GM18511 (cell line): ENCODE data around the gene NME3.

Source experiments
- ATAC-seq: cut with Tn5 transposase; IDR thresholded peaks from one replicate; pipeline ENCODE4 v1.9.1; 2021; ENCODE audit warnings: mild to moderate bottlenecking, moderate library complexity; ENCODE audit not compliant: unreplicated experiment

Gene NME3

GRCh38 chr16:1729445-1729844 is 41.9 kb downstream of the NME3 start:
- no peak for ATAC-seq

- no peak for ATAC-seq
These were observed 42.3 kb downstream of the NME3 start for GRCh38 chr16:1729026-1729425.

DNA sequence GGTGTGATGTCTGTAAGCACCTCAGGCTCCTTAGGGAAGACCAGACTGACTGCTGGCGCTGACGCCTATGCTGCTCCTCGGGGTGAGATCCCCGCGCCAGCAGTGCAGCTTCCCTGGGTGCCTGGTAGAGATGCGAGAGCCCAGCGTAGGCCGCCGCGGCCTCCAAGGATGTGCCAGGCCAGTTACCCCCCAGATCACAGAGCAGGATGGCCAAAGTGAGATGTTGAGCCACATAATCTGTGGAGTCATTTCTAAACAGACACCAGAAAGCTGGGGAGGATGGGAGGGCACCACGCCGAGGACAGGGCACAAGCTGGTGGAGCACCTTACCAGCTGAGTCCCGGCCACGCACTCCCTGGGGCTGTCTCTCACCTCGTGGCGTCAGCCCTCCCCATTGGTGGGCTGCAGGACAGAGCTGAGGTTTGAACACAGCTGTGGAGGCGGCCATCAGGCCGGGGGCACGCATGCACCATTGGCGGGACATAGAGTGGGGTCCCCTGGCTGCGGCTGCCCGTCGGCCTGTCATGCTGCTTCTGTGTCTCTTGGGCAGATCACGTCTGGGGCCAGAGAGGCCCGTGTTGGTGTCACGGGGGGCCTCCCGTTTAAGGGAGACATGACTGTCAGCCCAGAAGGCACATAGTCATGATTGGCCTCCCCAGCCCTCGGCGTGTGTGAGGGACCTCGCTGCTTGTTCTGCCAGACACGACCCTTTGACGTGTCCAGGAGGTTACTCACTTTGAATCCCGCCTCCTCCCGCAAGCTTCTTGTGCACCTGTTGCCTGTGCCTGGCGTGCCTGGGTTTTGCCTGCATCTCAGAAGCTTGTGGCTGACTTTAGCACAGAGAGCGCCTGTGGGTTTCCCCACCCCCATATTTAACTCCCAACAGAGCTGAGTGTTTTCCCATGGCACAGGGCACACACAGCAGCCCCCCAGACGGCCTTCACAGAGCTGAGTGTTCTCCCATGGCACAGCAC is 43.4 kb downstream of the NME3 start:
- no peak for ATAC-seq

GRCh38 chr16:1726661-1727502 is 44.5 kb downstream of the NME3 start:
- ATAC-seq, result no peak

DNA sequence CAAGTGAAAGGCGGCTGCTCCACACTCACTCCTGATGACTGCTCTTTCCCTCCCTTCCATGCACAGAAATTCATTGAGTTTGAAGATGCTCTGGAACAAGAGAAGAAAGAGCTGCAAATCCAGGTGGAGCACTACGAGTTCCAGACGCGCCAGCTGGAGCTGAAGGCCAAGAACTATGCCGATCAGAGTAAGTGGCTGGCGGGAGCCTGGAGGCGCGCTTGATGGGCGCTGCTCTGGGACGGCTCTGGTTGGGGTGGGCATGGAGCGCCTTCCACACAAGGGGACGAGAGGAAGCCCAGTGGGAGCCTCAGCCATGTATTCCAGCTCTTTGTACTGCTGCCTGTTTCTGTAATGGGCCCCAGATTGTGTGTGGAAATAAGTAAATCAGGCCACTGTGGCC is 46.9 kb downstream of the NME3 start:
- no peak for ATAC-seq

DNA sequence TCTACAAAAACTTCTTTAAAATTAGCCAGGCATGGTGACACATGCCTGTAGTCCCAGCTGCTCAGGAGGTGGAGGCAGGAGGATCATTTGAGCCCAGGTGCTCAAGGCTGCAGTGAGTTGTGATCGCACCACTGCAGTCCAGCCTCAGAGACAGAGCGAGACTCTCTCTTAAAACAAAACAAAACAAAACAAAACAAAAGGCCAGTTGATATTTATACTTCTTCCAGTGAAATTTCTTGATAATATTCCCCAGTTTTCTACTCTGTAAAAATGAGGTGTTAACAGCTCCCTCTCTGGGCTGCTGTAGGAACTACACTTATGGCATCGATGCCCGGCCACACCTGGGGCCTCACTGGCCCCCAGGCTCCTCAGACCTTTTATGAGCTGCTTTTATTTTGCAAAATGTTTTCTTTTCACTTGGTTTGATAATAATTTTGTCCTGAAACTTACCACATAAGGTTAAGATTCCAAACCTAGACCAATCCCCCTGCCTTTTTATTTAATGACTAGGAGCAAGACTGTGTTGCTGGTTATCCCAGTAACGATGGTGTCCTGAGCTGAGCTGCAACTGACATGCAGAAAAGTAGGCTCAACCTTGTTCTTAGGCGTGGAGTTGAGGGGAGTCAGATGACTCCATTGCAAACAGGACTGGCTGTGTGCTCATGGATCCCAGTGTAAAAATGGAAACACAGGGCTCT is 47.7 kb downstream of the NME3 start:
- ATAC-seq, result no peak

DNA sequence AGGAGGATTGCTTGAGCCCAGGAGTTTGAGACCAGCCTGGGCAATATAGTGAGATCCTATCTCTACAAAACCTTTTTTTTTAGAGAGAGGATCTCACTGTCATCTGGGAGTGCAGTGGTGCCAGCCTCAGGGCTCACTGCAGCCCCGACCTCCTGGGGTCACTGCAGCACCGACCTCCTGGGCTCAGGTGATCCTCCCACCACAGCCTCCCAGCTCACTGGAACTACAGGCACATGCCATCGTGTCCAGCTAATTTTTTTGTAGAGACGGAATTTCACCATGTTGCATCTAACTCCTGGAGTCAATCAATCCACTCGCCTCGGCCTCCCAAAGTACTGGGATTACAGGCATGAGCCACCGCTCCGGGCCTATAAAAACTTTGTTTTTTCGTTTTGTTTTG is 50.0 kb downstream of the NME3 start:
- ATAC-seq, result no peak
